Neural progenitor cell (in vitro differentiated cells): ENCODE data around the gene KRI1. TPM values are rescaled to one million over a fixed set of nuclear protein-coding genes. Genes with fewer than 3 reads are reported as not detected.

ENCODE experiments used
- DNase-seq: peaks from one replicate; pipeline ENCODE4 v3.0.0-alpha.2; 2016; ENCODE audit warnings: low spot score
- H2AFZ ChIP-seq: fragments of 200-600 bp; sonication (generic); replicated peaks from 2 replicates; pipeline ENCODE4 v1.6.1; 2016; ENCODE audit warnings: antibody characterized with exemption
- H3F3A ChIP-seq: fragments of 200-600 bp; sonication (generic); 2 replicates; pipeline ENCODE4 v1.6.1; 2016; ENCODE audit warnings: antibody characterized with exemption, low read depth
- H3K27ac ChIP-seq: fragments of 200-600 bp; sonication (generic); 2 replicates; pipeline ENCODE4 v1.5.1; 2016; ENCODE audit warnings: mild to moderate bottlenecking
- H3K27me3 ChIP-seq: fragments of 200-600 bp; sonication (generic); 2 replicates; pipeline ENCODE4 v1.6.1; 2016; ENCODE audit warnings: mild to moderate bottlenecking, moderate library complexity
- H3K36me3 ChIP-seq: fragments of 200-600 bp; sonication (generic); 2 replicates; pipeline ENCODE4 v1.5.1; 2016
- H3K4me1 ChIP-seq: fragments of 200-600 bp; sonication (generic); 2 replicates; pipeline ENCODE4 v1.6.1; 2016; ENCODE audit warnings: mixed run types
- H3K4me2 ChIP-seq: fragments of 200-600 bp; sonication (generic); 2 replicates; pipeline ENCODE4 v1.6.1; 2016
- H3K4me3 ChIP-seq: fragments of 200-600 bp; sonication (generic); 2 replicates; pipeline ENCODE4 v1.5.1; 2016
- H3K79me2 ChIP-seq: fragments of 200-600 bp; sonication (generic); 2 replicates; pipeline ENCODE4 v1.6.1; 2016; ENCODE audit warnings: low read depth
- H3K9ac ChIP-seq: fragments of 200-600 bp; sonication (generic); 2 replicates; pipeline ENCODE4 v1.6.1; 2016
- H3K9me3 ChIP-seq: fragments of 200-600 bp; sonication (generic); 2 replicates; pipeline ENCODE4 v1.5.1; 2016; ENCODE audit warnings: low read depth
- H4K20me1 ChIP-seq: fragments of 200-600 bp; sonication (generic); 2 replicates; pipeline ENCODE4 v1.6.1; 2016; ENCODE audit warnings: low read depth
- H3K27ac Mint-ChIP-seq: 3 replicates; pipeline ENCODE4 v1.8.0; 2021; ENCODE audit warnings: mixed read lengths
- H3K27me3 Mint-ChIP-seq: 2 replicates; pipeline ENCODE4 v1.8.0; 2022; ENCODE audit warnings: low read depth, mild to moderate bottlenecking, inconsistent platforms, moderate library complexity, mixed read lengths; ENCODE audit not compliant: insufficient read depth
- H3K36me3 Mint-ChIP-seq: 3 replicates; pipeline ENCODE4 v1.8.0; 2021; ENCODE audit warnings: mixed read lengths
- H3K4me1 Mint-ChIP-seq: 3 replicates; pipeline ENCODE4 v1.8.0; 2021; ENCODE audit warnings: mixed read lengths
- H3K4me3 Mint-ChIP-seq: 3 replicates; pipeline ENCODE4 v1.8.0; 2021; ENCODE audit warnings: mild to moderate bottlenecking, moderate library complexity, mixed read lengths
- H3K9me3 Mint-ChIP-seq: 3 replicates; pipeline ENCODE4 v1.8.0; 2020; ENCODE audit warnings: mixed read lengths
- CTCF ChIP-seq: fragments of 200-600 bp; sonication (generic); IDR thresholded peaks from 2 replicates; pipeline ENCODE4 v1.5.1; 2017; ENCODE audit warnings: antibody characterized with exemption, mild to moderate bottlenecking
- EZH2 ChIP-seq: fragments of 200-600 bp; sonication (generic); IDR thresholded peaks from 2 replicates; pipeline ENCODE4 v1.6.1; 2017; ENCODE audit warnings: antibody characterized with exemption, mild to moderate bottlenecking, moderate library complexity
- EZH2phosphoT487 ChIP-seq: fragments of 200-600 bp; sonication (generic); IDR thresholded peaks from 2 replicates; pipeline ENCODE4 v1.6.1; 2017; ENCODE audit warnings: antibody characterized with exemption
- total RNA-seq: library from RNA; depleted of rRNA; stranded (reverse); fragments of >200 nt; gene quantifications from 2 replicates; pipeline ENCODE4 v1.2.3, GENCODE V29; 2015; ENCODE audit warnings: low replicate concordance

The KRI1 gene
- total RNA-seq, 1 donor from 2014 or later: 16.4 TPM

GRCh38 chr19:10553943-10554381, 11.8 kb downstream of the KRI1 start:
- H3K27me3 ChIP-seq: no peaks in the 10 kb centered on the region
- H3K79me2 ChIP-seq: no peaks in the 10 kb centered on the region
- no peaks in the 10 kb centered on the region for H3K36me3 ChIP-seq
- peaks cover 22% of the 10 kb centered on the region for H3F3A ChIP-seq
- Mint-ChIP-seq H3K27ac (no peak overlapping the region), H3K4me3 (no peak overlapping the region), H3K4me1 (no peaks in the 10 kb centered on the region), H3K9me3 (no peaks in the 10 kb centered on the region), H3K36me3 (peaks cover 21% of the 10 kb centered on the region), H3K27me3 (peaks cover 3% of the 10 kb centered on the region)
- H4K20me1 ChIP-seq: no peaks in the 10 kb centered on the region
- no peak overlapping the region for H3K9ac ChIP-seq
- DNase-seq: no peak
- H3K4me3 ChIP-seq: no peak overlapping the region
- H2AFZ ChIP-seq: no peak overlapping the region
- no peak overlapping the region for H3K4me2 ChIP-seq
- H3K4me1 ChIP-seq: no peaks in the 10 kb centered on the region
- H3K27ac ChIP-seq: no peak overlapping the region
- no peak for TF ChIP-seq EZH2
- TF ChIP-seq EZH2phosphoT487: no peak
- no peak for TF ChIP-seq CTCF
- no peaks in the 10 kb centered on the region for H3K9me3 ChIP-seq

- Histone ChIP-seq H3F3A (peaks cover 22% of the 10 kb centered on the region), H3K4me1 (no peaks in the 10 kb centered on the region), H4K20me1 (no peaks in the 10 kb centered on the region), H3K9me3 (no peaks in the 10 kb centered on the region), H3K27ac (no peak overlapping the region), H3K4me2 (no peak overlapping the region), H3K79me2 (no peaks in the 10 kb centered on the region), H3K36me3 (no peaks in the 10 kb centered on the region), H3K9ac (no peak overlapping the region), H3K4me3 (no peak overlapping the region), H2AFZ (no peak overlapping the region), H3K27me3 (no peaks in the 10 kb centered on the region)
- no peak for TF ChIP-seq EZH2phosphoT487
- TF ChIP-seq EZH2: no peak
- TF ChIP-seq CTCF: no peak
- DNase-seq: no peak
- H3K27ac Mint-ChIP-seq: no peak overlapping the region
- no peaks in the 10 kb centered on the region for H3K9me3 Mint-ChIP-seq
- peaks cover 19% of the 10 kb centered on the region for H3K36me3 Mint-ChIP-seq
- H3K4me1 Mint-ChIP-seq: no peaks in the 10 kb centered on the region
- no peak overlapping the region for H3K4me3 Mint-ChIP-seq
- H3K27me3 Mint-ChIP-seq: peaks cover 3% of the 10 kb centered on the region
Measured at GRCh38 chr19:10553087-10553667, 12.6 kb downstream of the KRI1 start.

GRCh38 chr19:10552510-10553053, 13.2 kb downstream of the KRI1 start:
- no peak overlapping the region for H3K4me2 ChIP-seq
- Mint-ChIP-seq H3K27me3 (peaks cover 3% of the 10 kb centered on the region), H3K9me3 (no peaks in the 10 kb centered on the region), H3K36me3 (peaks cover 16% of the 10 kb centered on the region), H3K4me1 (no peaks in the 10 kb centered on the region), H3K27ac (no peak overlapping the region), H3K4me3 (no peak overlapping the region)
- TF ChIP-seq EZH2: no peak
- TF ChIP-seq CTCF: no peak
- TF ChIP-seq EZH2phosphoT487: no peak
- peaks cover 22% of the 10 kb centered on the region for H3F3A ChIP-seq
- no peak overlapping the region for H2AFZ ChIP-seq
- H3K79me2 ChIP-seq: no peaks in the 10 kb centered on the region
- no peak for DNase-seq
- H3K9ac ChIP-seq: no peak overlapping the region
- no peaks in the 10 kb centered on the region for H3K9me3 ChIP-seq
- H3K36me3 ChIP-seq: no peaks in the 10 kb centered on the region
- no peaks in the 10 kb centered on the region for H3K4me1 ChIP-seq
- no peak overlapping the region for H3K4me3 ChIP-seq
- no peaks in the 10 kb centered on the region for H4K20me1 ChIP-seq
- no peaks in the 10 kb centered on the region for H3K27me3 ChIP-seq
- H3K27ac ChIP-seq: no peak overlapping the region
